ENCODE results near the gene ALDH9A1.

- TF ChIP-seq CTCF (IDR thresholded peaks at IDR 0.05) (no peak), POLR2AphosphoS5 (IDR thresholded peaks at IDR 0.05) (no peak)
Observed at GRCh38 chr1:165639821-165640623, 58.3 kb downstream of the ALDH9A1 start.

All from breast epithelium (tissue), 3 donors.